ENCODE data around the gene TFDP1.

Gene TFDP1

GRCh38 chr13:113550453-113550852, 34.1 kb upstream of the TFDP1 start:
- DNase-seq (ENCODE audit: low spot score), result no peak

- DNase-seq (ENCODE audit: low spot score), result no peak
Observed at GRCh38 chr13:113551081-113552000, 33.2 kb upstream of the TFDP1 start.

GRCh38 chr13:113552079-113552478, 32.5 kb upstream of the TFDP1 start:
- DNase-seq (ENCODE audit: low spot score), result no peak

GRCh38 chr13:113552786-113553434, 31.6 kb upstream of the TFDP1 start:
- no peak for DNase-seq (ENCODE audit: low spot score)

DNA sequence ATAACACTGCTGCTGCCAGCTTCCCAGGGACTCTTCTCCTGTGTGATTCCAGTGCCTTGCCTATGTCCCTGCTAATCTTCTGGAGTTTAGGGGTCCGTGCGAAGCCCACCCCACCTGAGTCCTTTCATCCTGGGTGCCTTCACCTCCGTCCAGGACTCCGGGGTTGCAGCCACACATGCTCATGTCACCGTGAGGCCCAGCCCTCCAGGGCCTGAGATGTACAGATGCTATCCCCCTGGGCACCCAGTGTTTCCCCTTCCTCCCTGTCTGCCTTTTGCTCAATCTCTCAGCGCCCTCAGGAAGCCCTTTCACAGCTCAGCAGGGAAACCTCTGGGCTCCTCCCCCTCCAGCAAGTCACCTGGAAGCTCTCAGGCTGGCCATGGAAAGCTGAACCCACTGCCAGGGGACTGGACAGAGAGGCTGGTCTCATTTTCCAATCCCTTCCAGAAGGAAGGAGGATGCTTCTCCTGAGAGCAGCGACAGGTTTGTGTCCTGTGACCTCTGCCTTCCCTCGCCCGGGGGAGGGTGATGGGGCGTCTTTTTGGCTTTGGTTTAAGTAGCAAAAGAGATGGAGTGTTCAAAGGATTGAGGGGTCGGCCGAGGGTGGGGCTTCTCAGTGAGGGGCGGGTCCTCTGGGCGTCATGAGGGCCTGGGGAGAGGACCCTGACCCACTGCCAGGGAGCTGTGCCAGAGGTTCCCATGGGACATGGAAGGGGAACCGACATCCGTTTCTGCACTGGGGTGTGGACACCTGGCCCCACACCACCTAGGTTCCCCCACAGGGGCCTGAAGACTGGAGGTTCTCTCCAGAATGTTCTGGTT, 30.8 kb upstream of the TFDP1 start:
- no peak for DNase-seq (ENCODE audit: low spot score)

- no peak for DNase-seq (ENCODE audit: low spot score)
Observed at GRCh38 chr13:113554333-113554700, 30.2 kb upstream of the TFDP1 start.

- no peak for DNase-seq (ENCODE audit: low spot score)
Observed at GRCh38 chr13:113555141-113555540, 29.4 kb upstream of the TFDP1 start.

GRCh38 chr13:113557013-113557412, 27.5 kb upstream of the TFDP1 start:
- no peak for DNase-seq (ENCODE audit: low spot score)

- no peak for DNase-seq (ENCODE audit: low spot score)
Observed at GRCh38 chr13:113558461-113558860, 26.1 kb upstream of the TFDP1 start.

- DNase-seq (ENCODE audit: low spot score), result no peak
Observed at GRCh38 chr13:113559061-113559460, 25.5 kb upstream of the TFDP1 start.

GRCh38 chr13:113559901-113560644, 24.5 kb upstream of the TFDP1 start:
- DNase-seq (ENCODE audit: low spot score), result no peak

- peak; percentile 16 for DNase-seq (ENCODE audit: low spot score)
Observed at GRCh38 chr13:113560645-113561416, 23.7 kb upstream of the TFDP1 start.

GRCh38 chr13:113561417-113562084, 23.0 kb upstream of the TFDP1 start:
- peak; percentile 46 for DNase-seq (ENCODE audit: low spot score)

DNA sequence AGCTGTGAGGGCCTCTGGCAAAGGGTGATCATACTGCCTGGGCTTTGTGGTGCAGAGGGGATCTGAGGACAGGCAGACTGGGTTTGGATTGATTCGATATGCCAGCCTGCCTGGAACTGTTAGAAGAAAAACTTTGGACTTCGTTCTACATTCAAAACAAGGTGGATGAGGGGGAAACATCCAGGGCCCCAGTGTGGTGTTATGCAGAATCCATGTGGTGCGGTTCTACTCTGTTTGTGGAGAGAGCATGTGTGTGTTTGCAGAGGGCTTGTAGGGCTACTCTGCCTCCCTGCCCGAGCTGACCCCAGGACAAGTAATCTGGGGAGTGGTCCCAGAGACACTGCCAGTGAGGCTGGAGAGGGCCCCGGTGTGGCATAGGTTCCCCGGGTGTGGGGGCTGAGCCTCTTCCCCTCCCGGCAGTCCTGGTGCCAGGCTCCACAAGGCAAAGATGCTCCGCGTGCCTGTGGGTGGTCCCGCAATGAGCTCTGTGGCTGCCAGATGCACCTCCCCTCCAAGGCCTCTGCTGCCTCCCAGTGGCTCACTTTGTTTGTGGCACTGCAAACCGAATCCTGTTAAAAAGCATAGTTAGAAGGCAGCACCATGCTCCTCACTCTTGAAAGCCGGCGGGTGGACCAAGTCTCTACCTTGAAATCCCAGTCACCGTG, 22.3 kb upstream of the TFDP1 start:
- peak; percentile 89 for DNase-seq (ENCODE audit: low spot score)

DNA sequence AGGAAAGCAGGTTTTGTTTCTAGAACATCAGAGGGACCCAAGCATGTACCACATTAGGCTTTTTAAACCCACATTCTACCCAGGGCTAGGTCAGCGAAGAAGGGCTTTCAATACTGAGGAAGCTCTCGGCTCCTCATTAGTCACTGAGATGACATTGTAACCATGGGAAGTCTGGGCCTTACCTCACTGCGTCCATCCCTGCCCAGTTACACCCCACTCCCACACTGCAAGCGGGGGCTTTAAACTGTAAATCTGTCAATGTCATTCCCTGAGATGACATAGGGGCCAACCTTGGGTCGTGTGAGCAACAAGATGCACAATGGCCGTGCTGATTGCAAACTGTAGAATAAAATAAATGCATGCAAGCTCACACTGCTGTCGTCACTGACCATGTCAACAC, 21.7 kb upstream of the TFDP1 start:
- peak; percentile 46 for DNase-seq (ENCODE audit: low spot score)

GRCh38 chr13:113563511-113563910, 21.0 kb upstream of the TFDP1 start:
- peak; percentile 20 for DNase-seq (ENCODE audit: low spot score)

DNA sequence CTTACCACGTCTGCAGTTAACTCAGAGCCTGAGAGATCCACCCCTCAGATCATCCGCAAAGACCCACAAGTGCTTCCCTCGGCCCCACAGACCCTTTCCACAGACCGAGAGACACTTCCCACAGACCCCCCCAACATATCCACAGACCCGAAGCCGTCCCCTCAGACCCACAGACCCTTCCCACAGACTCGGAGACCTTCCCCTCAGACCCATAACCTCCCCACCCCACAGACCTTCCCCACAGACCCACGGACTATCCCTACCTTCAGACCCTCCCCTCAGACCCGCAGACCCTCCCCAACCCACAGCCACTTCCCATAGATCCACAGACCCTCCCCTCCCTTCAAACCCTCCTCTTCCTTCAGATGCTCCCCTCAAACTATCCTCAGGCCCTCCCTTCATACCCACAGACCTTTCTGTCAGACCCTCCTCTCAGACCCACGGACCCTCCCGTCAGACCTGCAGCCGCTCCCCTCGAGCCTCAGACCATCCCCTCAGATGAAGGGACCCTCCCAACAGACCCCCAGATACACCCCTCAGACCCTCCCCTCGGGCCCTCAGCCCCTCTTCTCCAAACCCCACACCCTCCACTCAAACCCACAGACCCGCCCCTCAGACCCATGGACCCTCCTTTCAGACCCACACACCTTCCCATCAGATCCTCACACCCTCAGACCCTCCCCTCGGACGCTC, 20.1 kb upstream of the TFDP1 start:
- peak; percentile 31 for DNase-seq (ENCODE audit: low spot score)

- DNase-seq (ENCODE audit: low spot score), result peak; percentile 29
Observed at GRCh38 chr13:113565526-113566226, 18.9 kb upstream of the TFDP1 start.

DNA sequence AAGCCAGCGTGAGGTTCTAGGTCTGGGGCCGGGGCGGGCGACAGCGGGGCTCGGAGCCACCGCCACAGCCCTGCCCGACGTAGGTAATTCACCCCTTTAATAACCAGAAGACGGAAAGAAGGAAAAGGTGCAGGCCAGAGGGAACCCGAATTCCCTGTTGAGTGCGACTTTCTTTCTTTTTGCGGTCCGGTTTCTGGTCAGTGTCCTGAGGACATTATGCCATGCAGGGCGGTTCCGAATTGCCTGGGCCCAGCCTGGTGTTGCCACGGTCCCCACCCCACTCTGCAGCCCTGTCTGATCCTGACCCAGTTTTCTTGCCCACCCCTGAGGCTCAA, 18.4 kb upstream of the TFDP1 start:
- DNase-seq (ENCODE audit: low spot score), result no peak

Measured in ecto neural progenitor cell (in vitro differentiated cells).